Measurements from ENCODE around the gene TOLLIP.

Gene TOLLIP

GRCh38 chr11:1224491-1225385 is 84.7 kb downstream of the TOLLIP start:
- no peak overlapping the region for H3K4me3 ChIP-seq (ENCODE audit: low read length)
- DNase-seq (ENCODE audit: low read depth) = no peak
- no peak for TF ChIP-seq CTCF (conservative IDR thresholded peaks at IDR 0.05; ENCODE audit: low read length)

Measured in AG10803 (cell line).